Measurements from ENCODE around the gene LINC00237. TPM values are rescaled to one million over a fixed set of nuclear protein-coding genes. Genes with fewer than 3 reads are reported as not detected.

Gene LINC00237
- total RNA-seq, 1 donor from 2014 or later, result not detected

DNA sequence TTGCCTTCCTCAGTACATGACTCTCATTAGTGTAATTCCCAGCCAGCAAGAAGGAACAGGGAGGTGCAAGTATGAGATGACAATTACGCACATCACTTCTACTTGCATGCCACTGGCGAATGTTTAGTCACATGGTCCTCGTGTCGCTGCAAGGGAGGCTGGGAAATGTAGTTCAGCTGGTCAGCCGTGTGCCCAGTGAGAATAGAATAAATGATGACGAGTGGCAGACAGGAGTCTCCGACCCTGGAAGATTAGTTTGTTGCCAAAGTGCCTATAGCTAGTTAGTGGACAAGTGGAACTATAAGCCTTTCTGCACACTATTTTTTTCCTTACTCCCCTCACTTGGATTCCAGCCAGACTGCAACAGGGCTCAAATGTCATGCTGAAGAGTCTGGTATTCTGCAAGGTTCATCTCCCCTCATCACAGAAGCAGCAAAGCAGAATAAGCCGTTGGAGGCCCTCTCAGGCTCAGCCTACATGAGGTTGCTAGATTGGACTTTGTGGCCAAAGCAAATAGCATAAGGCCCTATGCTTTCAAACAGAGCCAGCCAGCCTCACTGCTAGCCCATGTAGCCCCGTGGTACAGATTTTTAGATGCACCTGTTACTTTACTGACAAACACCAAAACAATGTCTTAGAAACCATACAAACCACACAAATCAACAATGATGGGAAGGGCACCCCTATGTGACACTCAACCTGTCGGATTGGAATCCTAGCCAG lies 9.7 kb downstream of the LINC00237 start:
- ATAC-seq, result peak; percentile 45

DNA sequence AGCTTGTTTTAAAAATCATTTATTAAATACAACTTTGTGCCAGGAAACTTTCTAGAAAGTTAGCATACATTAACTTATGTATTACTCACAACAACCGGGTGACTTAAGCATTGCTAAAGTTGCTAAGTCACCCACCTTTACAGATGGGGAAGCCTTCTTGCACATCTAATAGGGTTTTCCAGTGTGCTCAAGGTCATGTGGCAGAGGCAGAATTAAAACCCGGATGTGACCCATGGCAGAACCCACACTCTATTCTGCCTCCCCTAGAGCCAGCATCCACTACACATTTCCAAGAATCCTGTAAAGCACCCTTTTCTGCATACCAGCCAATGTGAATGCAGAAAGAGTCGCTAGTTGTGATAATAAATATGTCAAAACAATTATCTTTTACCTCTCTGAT lies 13.4 kb downstream of the LINC00237 start:
- ATAC-seq, result no peak

DNA sequence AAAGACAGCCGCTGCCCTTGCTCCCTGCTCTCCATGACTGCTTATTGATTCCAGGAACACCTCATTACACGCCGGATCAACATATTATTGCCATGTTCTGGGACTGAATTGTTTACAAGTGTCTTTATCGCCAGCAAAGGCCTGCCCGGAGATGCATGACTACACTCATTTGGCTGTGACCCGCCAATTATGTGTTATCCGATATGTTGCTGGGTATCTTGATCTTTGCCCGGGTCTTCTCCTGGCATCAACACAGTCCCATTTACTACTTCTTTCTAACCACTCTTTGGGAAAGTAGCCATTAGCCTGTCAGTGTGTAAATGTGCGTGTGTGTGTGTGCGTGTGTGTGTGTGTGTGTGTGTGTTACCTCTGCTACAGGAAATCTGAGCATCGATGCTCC lies 15.4 kb downstream of the LINC00237 start:
- ATAC-seq, result no peak

DNA sequence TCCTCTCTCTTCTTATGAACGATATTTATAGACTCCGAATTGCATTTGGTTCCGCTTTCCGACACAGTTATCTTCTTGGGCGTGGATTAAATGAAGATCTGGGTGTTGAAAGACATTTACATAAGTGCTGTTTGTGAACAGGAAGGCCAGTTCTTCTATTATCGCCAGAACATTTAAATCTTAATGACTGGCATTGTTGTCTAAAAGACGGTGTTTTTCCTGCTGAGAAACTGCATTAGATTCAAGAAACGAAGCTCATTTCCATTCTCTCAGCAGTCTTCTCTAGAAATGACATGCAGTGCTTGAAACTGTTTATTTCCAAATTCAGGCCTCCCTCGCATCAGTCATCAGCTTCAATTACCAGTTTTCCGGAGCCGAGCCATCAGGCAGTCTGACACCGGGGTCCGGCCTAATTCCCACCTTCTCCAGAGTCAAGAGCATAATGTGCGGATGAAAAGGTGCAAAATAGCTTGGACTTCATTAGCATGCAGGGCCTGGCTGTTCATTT lies 16.0 kb downstream of the LINC00237 start:
- ATAC-seq, result no peak

DNA sequence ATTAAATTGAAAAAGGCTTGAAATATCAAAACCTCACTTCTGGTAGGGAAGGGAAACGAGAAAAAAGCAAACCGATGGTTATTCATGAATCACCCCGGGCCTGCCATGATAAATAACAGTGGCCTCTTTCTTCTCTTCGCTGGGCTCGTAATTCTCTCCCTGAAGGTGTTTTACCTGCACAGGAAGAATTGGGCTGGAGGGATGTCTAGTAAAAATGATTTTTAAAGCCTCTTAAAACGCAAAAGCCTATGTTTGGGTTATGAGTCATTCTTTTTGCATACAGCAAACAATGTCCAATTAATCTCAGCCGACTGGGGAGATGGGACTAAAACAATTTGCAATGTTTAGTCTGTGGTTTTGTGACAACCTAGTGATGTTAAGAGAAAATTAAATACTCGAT lies 16.8 kb downstream of the LINC00237 start:
- ATAC-seq, result no peak

DNA sequence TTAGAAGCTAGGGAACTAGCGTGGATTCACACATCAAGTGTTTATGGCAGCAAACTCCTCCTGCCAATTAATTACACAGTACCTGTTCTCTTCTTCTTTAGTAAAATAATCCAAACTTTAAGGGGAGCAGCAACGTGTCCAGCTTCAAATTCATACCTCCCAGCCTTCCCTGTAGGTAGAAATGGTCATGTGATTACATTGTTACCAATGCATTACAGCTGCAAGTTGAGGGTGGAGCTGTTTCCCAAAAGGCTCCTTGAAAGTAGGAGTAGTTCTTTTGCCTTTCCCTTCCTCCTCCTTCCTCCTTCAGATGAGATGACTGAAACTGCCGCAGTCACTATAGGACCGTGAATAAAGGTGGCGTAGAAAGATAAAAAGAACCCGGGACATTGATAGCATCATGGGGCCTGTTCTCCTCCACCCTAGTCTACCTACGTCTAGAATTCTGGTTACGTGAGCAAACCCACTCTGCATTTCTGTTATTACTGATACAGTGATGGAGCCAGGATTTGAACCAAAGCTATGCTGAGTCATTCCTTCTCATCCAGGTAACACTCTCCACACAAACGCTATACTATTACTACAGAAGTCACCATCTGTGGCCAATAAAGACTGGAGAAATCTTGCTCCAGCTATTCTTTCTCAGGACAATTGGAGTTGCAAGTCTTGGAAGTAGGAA lies 18.2 kb downstream of the LINC00237 start:
- no peak for ATAC-seq

DNA sequence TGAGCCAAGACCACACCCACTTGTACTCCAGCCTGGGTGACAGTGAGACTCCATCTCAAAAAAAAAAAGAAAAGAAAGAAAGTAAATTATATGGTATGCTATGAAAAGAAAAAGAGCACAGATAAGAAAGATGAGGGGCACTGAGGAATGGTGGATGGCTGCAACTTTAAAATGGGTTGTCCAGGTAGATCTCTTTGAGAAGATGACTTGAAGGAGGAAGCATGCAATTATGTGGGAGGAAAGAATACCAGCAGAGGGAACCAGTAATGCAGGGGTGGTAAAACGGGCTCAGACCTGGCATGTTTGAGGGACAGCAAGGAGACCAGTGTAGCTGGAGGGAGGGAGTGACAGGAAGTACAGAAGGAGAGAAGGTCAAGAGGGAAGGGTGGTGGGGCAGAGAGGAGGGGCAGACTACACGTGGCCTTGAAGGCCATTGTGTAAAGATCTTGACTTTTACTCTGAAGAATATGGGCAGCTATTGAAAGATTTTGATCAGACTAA lies 22.3 kb downstream of the LINC00237 start:
- no peak for ATAC-seq

DNA sequence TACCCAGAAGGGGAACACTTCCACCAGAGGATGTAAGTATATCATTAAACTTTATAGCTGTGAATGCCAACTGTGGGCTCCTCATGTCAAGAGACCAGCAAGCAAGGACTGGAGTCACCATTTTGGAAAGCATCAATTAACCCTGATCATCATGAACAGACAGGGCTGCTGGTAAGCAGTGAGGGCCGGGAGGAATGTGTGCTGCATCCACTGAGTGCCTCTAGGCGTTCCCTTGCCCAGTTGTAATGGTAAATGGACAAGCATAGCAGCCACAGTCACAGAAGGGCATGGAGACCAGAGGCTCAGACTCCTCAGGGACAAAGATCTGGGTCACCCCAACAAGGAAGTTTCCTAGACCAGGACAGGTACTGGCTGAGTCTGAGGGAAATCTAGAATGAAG lies 23.6 kb downstream of the LINC00237 start:
- ATAC-seq, result no peak

DNA sequence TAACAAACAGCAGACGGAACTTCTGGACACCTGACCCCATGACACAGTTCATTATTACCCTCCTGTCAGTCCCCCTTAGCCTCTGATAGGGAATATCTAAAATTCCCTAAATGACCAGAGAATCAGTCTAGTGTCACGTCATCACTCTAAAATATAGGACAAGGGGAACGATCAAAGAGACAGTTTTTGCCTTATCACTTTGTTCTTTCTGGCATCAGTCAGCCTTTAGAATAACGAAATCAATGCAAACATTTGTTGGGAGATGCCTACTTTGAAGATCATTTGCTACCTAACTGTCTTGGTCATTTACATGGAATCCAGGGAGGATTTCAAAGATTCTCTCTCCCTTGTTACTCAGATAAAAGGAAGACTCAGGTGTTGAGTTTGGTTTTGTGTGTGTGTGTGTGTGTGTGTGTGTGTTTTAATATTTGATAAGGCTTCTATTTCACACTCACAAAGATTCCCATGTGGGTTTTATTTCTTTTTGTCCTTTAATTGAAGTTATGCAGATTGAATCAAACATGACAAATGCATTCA lies 28.3 kb downstream of the LINC00237 start:
- no peak for ATAC-seq

DNA sequence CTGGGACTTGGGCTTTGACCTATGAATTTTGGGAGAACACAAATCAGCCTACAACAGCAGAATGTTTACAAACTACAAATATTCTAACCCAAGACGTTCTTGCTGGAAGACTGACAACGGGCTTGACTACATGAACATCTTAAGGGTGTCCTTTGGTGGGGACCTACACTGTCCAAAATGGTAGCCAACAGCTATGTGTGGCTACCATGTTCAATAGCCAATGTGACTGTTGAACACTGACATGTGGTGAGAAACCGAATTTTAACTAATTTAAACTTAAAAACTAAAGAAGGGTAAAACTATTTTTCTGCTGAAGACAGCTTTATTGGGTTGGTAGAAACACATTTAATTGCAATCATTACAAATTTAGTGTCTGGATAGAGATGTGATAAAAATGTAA lies 30.1 kb downstream of the LINC00237 start:
- ATAC-seq, result no peak

DNA sequence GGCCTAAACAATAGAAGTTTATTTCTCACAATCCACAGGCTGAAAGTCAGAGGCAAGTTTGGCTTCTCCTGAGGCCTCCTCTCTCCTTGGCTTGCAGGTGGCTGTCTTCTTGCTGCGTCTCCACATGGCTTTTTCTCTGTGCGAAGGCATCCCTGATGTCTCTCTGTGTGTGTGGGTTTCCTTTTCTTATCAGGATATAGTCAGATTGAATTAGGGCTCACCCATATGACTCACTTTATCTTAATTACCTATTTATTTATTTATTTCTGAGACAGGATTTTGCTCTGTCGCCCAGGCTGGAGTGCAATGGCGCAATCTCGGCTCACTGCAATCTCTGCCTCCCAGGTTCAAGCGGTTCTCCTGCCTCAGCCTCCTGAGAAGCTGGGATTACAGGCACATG lies 30.7 kb downstream of the LINC00237 start:
- ATAC-seq, result no peak

DNA sequence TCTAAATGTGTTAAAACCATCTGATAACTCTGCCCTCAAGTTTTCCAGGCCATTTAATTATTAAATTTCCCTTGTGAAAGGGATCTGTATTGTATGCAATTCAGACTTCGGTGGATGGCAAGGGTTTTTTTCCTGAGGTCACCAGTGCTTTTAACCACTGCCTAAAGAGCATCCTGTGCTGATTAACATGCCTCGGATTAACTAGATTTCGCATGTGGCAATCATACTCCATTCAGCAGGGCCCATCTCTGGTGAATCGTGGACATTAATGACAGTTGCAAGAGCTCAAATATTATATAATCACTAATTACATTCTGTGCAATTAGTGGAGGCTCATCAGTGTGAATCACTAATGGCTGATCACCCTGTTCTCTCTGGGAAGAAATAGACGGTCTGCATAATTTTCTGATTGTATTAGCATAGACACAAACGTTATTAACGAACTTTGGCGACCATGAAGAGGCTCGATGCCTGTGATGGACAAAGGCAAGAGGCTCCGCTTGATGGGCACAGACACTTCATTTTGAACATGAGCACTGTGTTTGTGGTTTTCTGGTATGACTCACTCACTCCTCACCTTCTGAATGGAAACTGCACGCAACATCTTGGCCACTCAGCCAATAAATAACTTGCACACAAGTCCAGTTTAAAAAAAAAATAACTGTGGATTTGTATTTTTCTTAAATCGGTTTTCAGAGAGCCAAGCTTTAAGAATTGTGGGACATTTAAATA lies 31.4 kb downstream of the LINC00237 start:
- no peak for ATAC-seq

DNA sequence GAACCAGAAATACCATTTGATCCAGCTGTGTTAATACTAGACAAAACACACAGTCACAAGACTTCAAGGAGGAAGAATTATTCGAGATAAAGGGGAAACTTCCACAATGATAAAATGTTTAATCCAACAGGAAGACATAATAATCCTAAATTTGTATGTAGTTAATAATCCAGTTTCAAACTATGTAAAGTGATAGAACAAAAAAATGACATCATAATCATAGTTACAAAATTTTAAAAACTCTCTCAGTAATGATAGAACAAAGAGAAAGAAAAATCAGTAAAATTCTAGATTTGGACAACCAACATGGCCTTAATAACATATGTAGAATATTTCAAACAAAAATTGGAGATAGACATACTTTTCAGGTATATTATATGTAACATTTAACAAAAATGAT lies 38.9 kb downstream of the LINC00237 start:
- ATAC-seq, result no peak

DNA sequence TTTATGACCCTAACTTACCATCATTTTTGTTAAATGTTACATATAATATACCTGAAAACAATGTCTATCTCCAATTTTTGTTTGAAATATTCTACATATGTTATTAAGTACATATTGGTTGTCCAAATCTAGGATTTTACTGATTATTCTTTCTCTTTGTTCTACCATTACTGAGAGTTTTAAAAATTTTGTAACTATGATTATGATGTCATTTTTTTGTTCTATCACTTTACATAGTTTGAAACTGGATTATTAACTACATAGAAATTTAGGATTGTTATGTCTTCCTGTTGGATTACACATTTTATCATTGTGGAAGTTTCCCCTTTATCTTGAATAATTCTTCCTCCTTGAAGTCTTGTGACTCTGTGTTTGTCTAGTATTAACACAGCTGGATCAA lies 41.2 kb downstream of the LINC00237 start:
- ATAC-seq, result no peak

DNA sequence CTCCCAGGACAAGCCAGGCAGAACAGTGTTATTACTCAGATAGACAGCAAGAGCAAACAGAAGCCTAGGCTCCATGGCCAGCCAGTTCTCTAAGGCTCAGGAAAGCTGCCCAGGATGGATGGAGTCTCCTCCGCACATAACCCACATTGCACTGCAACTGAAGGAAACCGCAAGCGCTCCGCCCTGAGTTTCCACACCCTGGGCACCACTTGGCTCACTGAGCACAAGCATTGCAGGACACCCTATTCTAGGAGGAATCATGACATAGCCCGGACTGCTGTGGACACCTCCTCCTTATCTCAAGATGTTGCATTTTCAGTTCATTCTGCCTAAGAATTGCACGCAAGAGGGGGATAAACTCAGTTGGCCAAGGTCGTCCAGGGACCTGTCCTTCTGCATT lies 42.9 kb downstream of the LINC00237 start:
- no peak for ATAC-seq

DNA sequence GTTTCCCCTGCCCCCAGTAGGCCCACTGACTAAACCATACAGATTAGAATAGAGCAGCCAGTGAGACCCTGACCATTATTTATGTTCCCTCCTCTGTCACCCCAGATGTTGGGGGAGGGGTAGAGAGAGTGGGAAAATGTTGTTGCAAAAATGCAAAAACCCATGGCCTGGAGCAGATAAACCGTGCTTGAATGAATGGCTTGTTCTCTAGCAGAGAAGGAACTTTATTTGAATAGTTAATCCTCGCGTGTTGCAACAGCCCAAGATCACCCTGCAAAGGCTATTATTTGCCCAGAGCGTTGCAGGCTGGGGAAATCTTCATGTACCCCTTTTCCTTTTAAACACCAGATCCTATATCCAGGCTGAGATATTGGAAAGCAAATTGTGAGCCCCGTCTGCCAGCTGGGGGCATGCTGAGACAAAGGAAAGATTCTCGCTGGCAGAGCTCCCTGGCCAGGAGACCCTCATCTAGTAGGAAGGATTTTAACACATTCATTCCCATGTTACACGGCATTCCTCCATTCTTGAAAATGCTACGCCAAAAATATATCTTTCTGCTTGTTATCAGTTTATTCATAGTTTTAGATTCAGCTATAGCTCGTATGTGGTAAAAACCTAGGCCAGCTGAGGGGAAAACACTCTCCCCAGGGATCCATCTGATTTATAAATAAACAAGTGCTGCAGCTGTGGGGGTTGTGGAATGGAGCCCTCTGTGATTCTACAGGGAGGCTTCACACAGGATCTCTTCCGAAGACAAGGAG lies 53.0 kb downstream of the LINC00237 start:
- no peak for ATAC-seq

DNA sequence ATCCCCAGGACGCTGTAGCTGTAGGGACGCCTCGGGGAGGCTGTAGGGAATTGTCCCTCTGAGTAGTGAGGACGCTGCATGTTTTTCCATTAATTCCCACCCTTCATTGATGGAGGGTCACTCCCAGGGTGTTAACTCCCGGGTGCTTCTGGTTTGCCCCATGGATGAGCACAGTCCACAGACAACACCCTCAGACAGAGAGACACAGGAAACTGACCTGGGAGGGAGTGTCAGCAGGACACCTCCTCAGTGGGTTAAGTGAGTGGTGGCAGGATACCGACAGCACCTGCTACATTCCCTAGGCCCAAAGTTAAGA lies 53.5 kb downstream of the LINC00237 start:
- no peak for ATAC-seq

DNA sequence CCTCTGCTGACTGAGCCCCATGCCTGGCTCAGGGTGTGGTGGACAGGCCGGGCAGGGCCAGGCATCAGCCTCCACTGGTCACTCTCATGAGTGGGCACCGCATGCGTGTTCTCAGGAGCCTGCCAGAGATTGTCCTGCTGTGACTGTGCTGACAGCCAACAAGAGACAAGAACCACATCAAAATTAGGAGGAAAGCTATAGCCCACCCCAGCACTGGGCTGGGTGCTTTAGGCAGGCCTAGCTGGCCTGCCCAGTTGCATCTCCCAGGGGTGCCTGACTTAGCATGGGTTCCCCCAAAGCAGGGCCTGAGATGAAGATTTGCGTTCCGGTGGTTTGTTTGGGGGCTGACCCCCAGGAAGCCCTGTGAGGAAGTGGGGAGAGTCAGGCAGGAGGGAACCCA lies 53.9 kb downstream of the LINC00237 start:
- ATAC-seq, result no peak

DNA sequence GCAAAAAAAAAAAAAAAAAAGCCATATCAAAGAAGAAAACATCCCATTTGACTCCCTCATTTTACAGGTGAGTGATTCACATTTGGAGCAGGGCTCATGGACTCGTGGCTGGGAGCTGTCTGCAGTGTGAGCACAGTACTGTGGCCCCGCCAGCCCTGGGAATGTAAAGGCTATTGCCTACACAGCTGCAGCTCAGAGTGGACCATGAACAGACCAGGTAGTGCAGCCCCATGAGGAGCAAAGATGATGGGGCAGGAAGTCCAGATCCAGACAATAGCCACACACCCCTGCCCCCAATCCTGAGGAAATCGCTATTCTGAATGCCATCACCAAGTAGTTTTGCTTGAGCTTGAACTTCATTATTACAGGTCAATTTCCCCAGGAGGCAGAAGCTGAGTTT lies 55.4 kb downstream of the LINC00237 start:
- ATAC-seq, result no peak

DNA sequence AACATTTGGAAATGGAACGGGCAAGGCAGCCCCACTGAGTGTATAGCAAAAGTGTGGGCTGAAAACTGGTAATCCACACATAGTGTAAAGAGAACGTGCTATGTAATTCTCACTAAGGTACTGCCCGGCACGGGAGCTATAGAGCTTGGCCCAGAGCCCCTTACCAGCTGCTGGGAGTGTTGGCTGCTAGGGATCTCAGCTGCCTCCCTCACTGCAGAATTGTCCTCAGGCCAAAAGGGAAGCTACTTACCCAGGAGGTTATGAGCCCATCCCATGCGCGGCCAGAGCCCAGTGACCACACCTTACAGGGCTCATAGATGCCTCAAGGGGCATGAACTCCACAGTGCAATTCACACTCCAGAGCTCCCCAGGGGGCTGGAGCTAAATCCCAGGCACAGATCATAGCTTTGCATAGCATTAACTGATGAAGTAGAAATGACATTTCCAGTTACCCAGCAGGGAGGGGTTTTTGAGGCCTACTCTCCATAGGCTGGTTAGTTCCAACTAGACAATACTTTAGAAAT lies 56.8 kb downstream of the LINC00237 start:
- ATAC-seq, result no peak

DNA sequence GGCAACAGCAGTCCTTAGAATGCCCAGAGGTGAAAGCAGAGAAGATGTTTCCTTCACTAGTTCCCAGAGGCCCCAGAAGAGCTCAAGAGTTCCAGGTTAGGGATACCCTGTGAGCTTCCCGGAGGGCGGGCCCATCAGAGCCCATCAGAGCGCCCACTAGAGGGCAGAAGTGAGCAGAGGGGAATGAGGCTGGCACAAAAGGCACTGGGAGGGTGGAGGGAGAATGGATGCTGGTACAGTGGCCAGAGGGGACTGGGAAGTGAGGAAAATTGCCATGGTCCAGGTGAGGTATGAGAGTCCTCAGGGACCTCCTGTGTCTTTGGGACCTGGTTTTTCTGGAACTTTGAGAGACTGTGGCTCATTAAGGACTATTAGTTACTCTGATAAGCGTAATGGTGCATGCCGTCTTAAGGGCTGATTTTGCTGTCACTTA lies 57.3 kb downstream of the LINC00237 start:
- no peak for ATAC-seq

DNA sequence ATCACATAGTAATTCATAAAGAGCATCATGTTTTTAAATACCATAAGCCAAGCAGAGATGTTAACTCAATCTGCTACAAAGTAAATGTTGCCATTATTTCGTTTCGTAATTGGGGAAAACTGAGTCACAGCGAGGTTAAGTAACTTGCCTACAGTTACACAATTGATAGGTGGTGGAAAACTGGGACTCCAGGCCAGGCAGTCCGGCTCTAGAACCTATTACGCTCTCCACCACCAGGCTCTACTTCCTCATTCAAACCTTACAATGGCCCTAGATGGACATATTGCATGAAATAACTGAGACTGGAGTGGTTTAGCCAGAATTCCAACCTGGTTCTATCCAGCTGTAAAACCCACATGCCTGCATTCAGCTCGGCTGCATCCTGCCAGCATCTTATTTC lies 58.2 kb downstream of the LINC00237 start:
- ATAC-seq, result no peak
